Neural cell (in vitro differentiated cells): ENCODE results near the gene CYP4F3. TPM values are rescaled to one million over a fixed set of nuclear protein-coding genes. Genes with fewer than 3 reads are reported as not detected.

Experiments used
- polyA plus RNA-seq: library from polyadenylated mRNA; depleted of rRNA; stranded (reverse); fragments of >200 nt; gene quantifications from 2 replicates; pipeline ENCODE4 v1.2.3, GENCODE V29; 2014
- small RNA-seq, 3 experiments: library from RNA; depleted of rRNA; stranded (forward); fragments of <200 nt; gene quantifications; one replicate each; pipeline ENCODE3, GENCODE V24; 2012

CYP4F3 gene
- polyA plus RNA-seq, 1 donor from 2014 or later: not detected

Small RNAs within 50 kb of the gene (small RNA-seq; reads per million reads assigned to genes)
- 0 reads per million in 3 experiments for gene AD000091.1

Other genes starting within 250 kb of the CYP4F3 start
- gene AKAP8L, start 221.9 kb upstream of the CYP4F3 start, polyA plus RNA-seq: 280 and 281 TPM in 2 replicates
- 13.0 and 19.6 TPM in 2 replicates for gene WIZ, start 190.9 kb upstream of the CYP4F3 start, polyA plus RNA-seq
- 1.1 TPM in 1 of 2 replicates, not detected in the other for gene RASAL3, start 176.4 kb upstream of the CYP4F3 start, polyA plus RNA-seq
- not detected in 2 replicates for gene PGLYRP2, start 161.4 kb upstream of the CYP4F3 start, polyA plus RNA-seq
- not detected in 2 replicates for gene CYP4F22, start 132.4 kb upstream of the CYP4F3 start, polyA plus RNA-seq
- gene CYP4F8, start 25.7 kb upstream of the CYP4F3 start, polyA plus RNA-seq: not detected in 2 replicates
- not detected in 2 replicates for gene CYP4F12, start 32.2 kb downstream of the CYP4F3 start, polyA plus RNA-seq
- not detected in 2 replicates for gene OR10H2, start 87.1 kb downstream of the CYP4F3 start, polyA plus RNA-seq
- not detected in 2 replicates for gene OR10H3, start 97.1 kb downstream of the CYP4F3 start, polyA plus RNA-seq
- gene OR10H5, start 146.8 kb downstream of the CYP4F3 start, polyA plus RNA-seq: not detected in 2 replicates
- gene OR10H1, start 174.8 kb downstream of the CYP4F3 start, polyA plus RNA-seq: not detected in 2 replicates